GM19193 (cell line): ENCODE data around the gene SLC22A4.

Experiments
- POLR2A ChIP-seq: IDR thresholded peaks from 4 replicates; pipeline ENCODE4 v1.6.1; 2011; ENCODE audit not compliant: insufficient read depth, insufficient read length; ENCODE audit errors: extremely low read depth

SLC22A4 gene

GRCh38 chr5:132389051-132389331 is 94.8 kb downstream of the SLC22A4 start:
- TF ChIP-seq POLR2A = no peak

GRCh38 chr5:132389585-132390286 is 95.5 kb downstream of the SLC22A4 start:
- TF ChIP-seq POLR2A = no peak

- TF ChIP-seq POLR2A = no peak
Measured at GRCh38 chr5:132391247-132391646, 97.1 kb downstream of the SLC22A4 start.

GRCh38 chr5:132391870-132392269 is 97.7 kb downstream of the SLC22A4 start:
- TF ChIP-seq POLR2A = no peak

GRCh38 chr5:132392411-132392810 is 98.2 kb downstream of the SLC22A4 start:
- TF ChIP-seq POLR2A = no peak

- no peak for TF ChIP-seq POLR2A
Measured at GRCh38 chr5:132392978-132393825, 99.0 kb downstream of the SLC22A4 start.
